ENCODE data around the gene ADAMTSL3. TPM values are rescaled to one million over a fixed set of nuclear protein-coding genes. Genes with fewer than 3 reads are reported as not detected.

The ADAMTSL3 gene, protein sequence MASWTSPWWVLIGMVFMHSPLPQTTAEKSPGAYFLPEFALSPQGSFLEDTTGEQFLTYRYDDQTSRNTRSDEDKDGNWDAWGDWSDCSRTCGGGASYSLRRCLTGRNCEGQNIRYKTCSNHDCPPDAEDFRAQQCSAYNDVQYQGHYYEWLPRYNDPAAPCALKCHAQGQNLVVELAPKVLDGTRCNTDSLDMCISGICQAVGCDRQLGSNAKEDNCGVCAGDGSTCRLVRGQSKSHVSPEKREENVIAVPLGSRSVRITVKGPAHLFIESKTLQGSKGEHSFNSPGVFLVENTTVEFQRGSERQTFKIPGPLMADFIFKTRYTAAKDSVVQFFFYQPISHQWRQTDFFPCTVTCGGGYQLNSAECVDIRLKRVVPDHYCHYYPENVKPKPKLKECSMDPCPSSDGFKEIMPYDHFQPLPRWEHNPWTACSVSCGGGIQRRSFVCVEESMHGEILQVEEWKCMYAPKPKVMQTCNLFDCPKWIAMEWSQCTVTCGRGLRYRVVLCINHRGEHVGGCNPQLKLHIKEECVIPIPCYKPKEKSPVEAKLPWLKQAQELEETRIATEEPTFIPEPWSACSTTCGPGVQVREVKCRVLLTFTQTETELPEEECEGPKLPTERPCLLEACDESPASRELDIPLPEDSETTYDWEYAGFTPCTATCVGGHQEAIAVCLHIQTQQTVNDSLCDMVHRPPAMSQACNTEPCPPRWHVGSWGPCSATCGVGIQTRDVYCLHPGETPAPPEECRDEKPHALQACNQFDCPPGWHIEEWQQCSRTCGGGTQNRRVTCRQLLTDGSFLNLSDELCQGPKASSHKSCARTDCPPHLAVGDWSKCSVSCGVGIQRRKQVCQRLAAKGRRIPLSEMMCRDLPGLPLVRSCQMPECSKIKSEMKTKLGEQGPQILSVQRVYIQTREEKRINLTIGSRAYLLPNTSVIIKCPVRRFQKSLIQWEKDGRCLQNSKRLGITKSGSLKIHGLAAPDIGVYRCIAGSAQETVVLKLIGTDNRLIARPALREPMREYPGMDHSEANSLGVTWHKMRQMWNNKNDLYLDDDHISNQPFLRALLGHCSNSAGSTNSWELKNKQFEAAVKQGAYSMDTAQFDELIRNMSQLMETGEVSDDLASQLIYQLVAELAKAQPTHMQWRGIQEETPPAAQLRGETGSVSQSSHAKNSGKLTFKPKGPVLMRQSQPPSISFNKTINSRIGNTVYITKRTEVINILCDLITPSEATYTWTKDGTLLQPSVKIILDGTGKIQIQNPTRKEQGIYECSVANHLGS (N-terminal part only)
- total RNA-seq, result 0.29 and 0.72 TPM in 2 replicates

DNA sequence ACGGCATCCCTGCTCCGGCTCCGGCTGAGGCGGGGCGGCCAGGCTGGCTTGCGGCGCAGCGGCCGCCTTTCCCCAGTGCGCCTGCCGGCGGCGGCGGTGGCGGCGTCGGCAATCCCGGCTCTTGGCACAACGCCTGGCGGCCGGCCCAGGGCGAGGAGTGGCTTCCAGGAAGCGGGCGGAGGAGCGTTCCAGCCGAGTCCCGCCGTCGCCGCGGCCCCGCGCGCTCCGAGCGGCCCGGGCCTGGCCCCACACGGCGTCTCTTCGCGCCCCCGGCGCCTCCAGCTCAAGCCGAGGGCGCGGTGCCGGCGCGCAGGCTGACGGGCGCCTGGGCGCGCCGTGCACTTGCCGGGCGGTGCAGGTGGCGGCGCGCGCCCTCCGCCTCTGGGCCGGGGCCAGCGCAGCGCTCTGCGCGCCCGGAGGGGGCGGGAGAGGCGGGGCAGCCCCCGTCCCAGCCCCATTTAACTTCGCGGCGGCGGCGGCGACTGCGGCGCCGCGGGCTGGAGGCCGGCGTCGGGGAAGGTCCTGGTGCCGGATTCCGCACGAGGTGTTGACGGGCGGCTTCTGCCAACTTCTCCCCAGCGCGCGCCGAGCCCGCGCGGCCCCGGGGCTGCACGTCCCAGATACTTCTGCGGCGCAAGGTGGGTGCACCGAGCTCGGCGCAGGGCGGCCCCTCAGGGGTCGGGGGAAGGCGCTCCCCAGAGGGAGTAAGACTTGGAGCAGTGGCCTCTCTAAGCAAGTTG, at the start of gene ADAMTSL3:
Gene ADAMTSL3 (plus strand): TSS at position 485 of the 740 bp plus-strand sequence. CDS start 1,639 bp downstream, outside the sequence.
- Histone ChIP-seq H3K4me2 (ENCODE audit: insufficient read depth, low read length) (no peak within 1 kb of the TSS), H3K4me3 (ENCODE audit: insufficient read depth, low read length) (no peak within 1 kb of the TSS), H3K9me3 (ENCODE audit: low read depth, low read length) (no peaks in the 10 kb centered on the region), H3K4me1 (ENCODE audit: insufficient read depth, low read length) (no peaks in the 10 kb centered on the region), H3K27me3 (ENCODE audit: insufficient read depth, low read length) (peaks cover 23% of the 10 kb centered on the region), H3K36me3 (ENCODE audit: insufficient read depth, low read length) (no peaks in the 10 kb centered on the region), H3K27ac (ENCODE audit: low read depth, low read length) (no peak within 1 kb of the TSS), H4K20me1 (ENCODE audit: insufficient read depth, low read length) (no peaks in the 10 kb centered on the region), H3K79me2 (ENCODE audit: insufficient read depth, low read length) (no peaks in the 10 kb centered on the region), H2AFZ (ENCODE audit: low read length) (no peak within 1 kb of the TSS)
- TF ChIP-seq, protein P1, sequence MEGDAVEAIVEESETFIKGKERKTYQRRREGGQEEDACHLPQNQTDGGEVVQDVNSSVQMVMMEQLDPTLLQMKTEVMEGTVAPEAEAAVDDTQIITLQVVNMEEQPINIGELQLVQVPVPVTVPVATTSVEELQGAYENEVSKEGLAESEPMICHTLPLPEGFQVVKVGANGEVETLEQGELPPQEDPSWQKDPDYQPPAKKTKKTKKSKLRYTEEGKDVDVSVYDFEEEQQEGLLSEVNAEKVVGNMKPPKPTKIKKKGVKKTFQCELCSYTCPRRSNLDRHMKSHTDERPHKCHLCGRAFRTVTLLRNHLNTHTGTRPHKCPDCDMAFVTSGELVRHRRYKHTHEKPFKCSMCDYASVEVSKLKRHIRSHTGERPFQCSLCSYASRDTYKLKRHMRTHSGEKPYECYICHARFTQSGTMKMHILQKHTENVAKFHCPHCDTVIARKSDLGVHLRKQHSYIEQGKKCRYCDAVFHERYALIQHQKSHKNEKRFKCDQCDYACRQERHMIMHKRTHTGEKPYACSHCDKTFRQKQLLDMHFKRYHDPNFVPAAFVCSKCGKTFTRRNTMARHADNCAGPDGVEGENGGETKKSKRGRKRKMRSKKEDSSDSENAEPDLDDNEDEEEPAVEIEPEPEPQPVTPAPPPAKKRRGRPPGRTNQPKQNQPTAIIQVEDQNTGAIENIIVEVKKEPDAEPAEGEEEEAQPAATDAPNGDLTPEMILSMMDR (IDR thresholded peaks at IDR 0.05; ENCODE audit: extremely low read depth, low read depth, low read length), result no peak
- peak; percentile 95 for DNase-seq (ENCODE audit: insufficient read length, low spot score, missing footprints)

DNA sequence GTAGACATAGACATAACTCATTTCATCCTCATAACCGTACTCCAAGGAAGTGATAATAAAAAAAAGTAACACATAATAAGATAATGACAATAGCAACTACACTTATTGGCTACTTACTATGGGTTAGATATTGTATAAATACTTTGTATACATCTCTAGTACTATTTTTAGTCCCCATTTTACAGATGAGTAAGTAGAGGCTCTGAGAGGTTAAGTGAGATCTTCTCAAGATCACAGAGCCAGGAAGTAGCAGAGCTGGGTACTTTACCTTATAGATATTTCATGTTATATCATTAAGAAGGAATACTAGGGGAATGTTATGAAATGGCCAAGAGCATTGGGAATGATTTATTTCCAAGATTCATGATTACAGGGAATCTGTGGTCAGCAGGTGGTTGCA, 49.4 kb upstream of the ADAMTSL3 start:
- no peaks in the 10 kb centered on the region for H4K20me1 ChIP-seq (ENCODE audit: insufficient read depth, low read length)
- H3K9me3 ChIP-seq (ENCODE audit: low read depth, low read length), result no peaks in the 10 kb centered on the region
- H3K27ac ChIP-seq (ENCODE audit: low read depth, low read length), result no peak overlapping the region
- TF ChIP-seq, protein P1 (IDR thresholded peaks at IDR 0.05; ENCODE audit: extremely low read depth, low read depth, low read length), result no peak
- DNase-seq (ENCODE audit: insufficient read length, low spot score, missing footprints), result no peak
- no peaks in the 10 kb centered on the region for H3K36me3 ChIP-seq (ENCODE audit: insufficient read depth, low read length)
- no peaks in the 10 kb centered on the region for H3K79me2 ChIP-seq (ENCODE audit: insufficient read depth, low read length)
- H2AFZ ChIP-seq (ENCODE audit: low read length), result no peak overlapping the region
- H3K27me3 ChIP-seq (ENCODE audit: insufficient read depth, low read length), result no peaks in the 10 kb centered on the region
- no peaks in the 10 kb centered on the region for H3K4me1 ChIP-seq (ENCODE audit: insufficient read depth, low read length)
- no peak overlapping the region for H3K4me2 ChIP-seq (ENCODE audit: insufficient read depth, low read length)
- H3K4me3 ChIP-seq (ENCODE audit: insufficient read depth, low read length), result no peak overlapping the region

DNA sequence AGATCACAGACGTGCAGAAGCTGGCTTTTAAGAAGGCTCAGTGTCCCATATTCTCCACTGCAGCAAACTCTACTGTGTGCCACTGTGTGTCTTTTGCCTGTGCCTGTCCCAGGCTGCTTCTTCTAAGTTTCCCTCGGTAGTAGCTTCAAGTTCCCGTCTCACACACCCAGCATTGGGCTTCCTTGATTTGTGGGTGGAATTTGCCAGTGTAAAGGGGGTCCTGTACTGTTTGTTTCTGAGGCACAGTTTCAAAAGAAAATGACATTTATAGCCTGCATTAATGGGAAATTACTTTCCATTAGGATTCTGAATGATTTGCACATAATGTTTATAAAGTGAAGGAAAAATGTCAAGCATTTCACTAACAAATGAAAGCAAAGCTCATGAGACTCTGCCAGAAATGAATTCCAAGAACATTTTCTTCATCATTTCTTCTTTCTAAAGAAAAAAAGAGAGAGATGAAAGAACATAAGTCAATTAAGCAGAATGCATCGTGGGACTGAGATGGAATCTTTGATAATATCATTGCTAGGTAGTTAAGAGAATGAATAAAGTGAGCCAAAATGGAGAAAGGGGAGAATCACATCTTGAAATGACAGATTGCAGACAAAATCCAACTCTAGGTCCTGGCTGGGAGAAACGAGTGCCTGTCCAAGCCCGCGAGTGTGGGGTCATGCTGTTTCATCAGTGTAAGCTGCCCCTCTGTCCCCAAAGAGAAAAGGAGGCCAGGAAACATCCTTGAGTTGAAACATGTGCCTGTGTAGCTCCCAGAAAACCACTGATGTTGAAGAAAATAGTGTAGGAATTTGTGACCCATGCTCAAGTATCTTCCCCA, 48.6 kb upstream of the ADAMTSL3 start:
- H3K27ac ChIP-seq (ENCODE audit: low read depth, low read length), result no peak overlapping the region
- H2AFZ ChIP-seq (ENCODE audit: low read length), result no peak overlapping the region
- H3K27me3 ChIP-seq (ENCODE audit: insufficient read depth, low read length), result no peaks in the 10 kb centered on the region
- no peaks in the 10 kb centered on the region for H3K36me3 ChIP-seq (ENCODE audit: insufficient read depth, low read length)
- no peak overlapping the region for H3K4me3 ChIP-seq (ENCODE audit: insufficient read depth, low read length)
- no peak overlapping the region for H3K4me2 ChIP-seq (ENCODE audit: insufficient read depth, low read length)
- H3K4me1 ChIP-seq (ENCODE audit: insufficient read depth, low read length), result no peaks in the 10 kb centered on the region
- no peaks in the 10 kb centered on the region for H4K20me1 ChIP-seq (ENCODE audit: insufficient read depth, low read length)
- TF ChIP-seq, protein P1 (IDR thresholded peaks at IDR 0.05; ENCODE audit: extremely low read depth, low read depth, low read length), result no peak
- peak; percentile 1 for DNase-seq (ENCODE audit: insufficient read length, low spot score, missing footprints)
- H3K9me3 ChIP-seq (ENCODE audit: low read depth, low read length), result no peaks in the 10 kb centered on the region
- H3K79me2 ChIP-seq (ENCODE audit: insufficient read depth, low read length), result no peaks in the 10 kb centered on the region
